ENCODE results near the gene KCTD14. TPM values are rescaled to one million over a fixed set of nuclear protein-coding genes. Genes with fewer than 3 reads are reported as not detected.

The KCTD14 gene
- total RNA-seq, 1 donor from 2014 or later, result 1.0 TPM

DNA sequence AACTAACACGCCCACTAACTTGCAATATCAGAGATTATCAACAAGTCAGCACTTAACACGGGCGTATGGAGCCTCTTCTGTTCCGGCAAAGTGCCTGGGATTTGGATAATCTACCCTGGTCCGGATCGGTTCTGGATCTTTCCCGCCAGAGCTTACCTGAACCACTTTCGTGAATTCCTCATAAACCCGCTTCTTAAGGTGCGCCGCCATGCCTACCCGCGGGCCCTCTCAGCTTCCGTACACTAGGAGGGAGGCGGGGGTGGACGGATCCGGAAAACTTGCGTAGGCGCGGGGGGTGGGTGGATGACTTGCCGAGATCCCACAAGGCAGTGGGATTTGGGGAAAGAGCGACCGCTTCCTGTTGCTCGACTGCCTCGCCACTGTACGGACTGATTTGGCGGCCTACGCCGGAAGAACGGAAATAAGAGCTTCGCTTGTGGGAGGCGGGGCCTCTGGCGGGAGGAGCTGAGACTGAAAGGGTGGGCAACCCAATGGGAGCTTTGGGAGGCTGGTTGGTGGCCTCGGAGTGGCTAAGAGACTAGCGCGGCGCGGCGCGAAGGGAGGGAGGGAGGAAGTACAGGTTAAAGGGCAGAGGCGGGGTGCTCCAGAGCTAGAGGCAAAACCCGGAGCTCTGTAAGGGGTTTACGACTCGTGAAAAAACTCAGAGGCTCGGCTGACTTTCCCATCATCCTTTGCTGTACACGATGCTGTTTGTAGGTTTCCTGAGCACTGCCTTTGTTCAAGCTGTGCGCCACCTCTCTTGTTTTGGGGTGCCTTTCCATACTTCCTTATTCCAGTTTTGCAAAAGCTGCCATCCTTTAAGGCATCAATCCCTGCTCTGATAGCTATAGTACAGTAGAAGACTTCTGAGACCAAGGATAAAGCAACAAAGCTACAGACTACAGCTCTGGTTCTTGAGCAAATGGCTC lies 28.4 kb downstream of the KCTD14 start, which contains the start of gene INTS4:
Gene INTS4 (minus strand): TSS at position 235 of the 929 bp plus-strand sequence. CDS start 25 bp downstream, at position 210.
- Histone ChIP-seq H3K4me3 (ENCODE audit: insufficient read depth, low read depth, low read length) (peak within 1 kb of the TSS; percentile 99), H4K20me1 (ENCODE audit: insufficient read depth, low read length) (no peaks in the 10 kb centered on the region), H3K9me3 (ENCODE audit: insufficient read depth, low read depth, low read length) (no peaks in the 10 kb centered on the region), H3K79me2 (ENCODE audit: insufficient read depth, low read length) (peaks cover 28% of the 10 kb centered on the region), H3K9ac (ENCODE audit: low read length) (peak within 1 kb of the TSS; percentile 90), H3K27me3 (ENCODE audit: insufficient read depth, low read length) (no peaks in the 10 kb centered on the region), H3K36me3 (ENCODE audit: insufficient read depth, low read length) (peaks cover 11% of the 10 kb centered on the region), H3K4me2 (ENCODE audit: low read length) (peak within 1 kb of the TSS; percentile 89), H3K4me1 (ENCODE audit: insufficient read depth, low read length) (peaks cover 8% of the 10 kb centered on the region), H3K27ac (ENCODE audit: low read depth, low read length) (peak within 1 kb of the TSS; percentile 61), H2AFZ (ENCODE audit: low read depth, low read length) (peak within 1 kb of the TSS; percentile 79)
- no peaks in the 10 kb centered on the region for H3K27me3 Mint-ChIP-seq (ENCODE audit: low read depth, unreplicated experiment)
- no peaks in the 10 kb centered on the region for H3K9me3 Mint-ChIP-seq (ENCODE audit: unreplicated experiment)
- H3K4me3 Mint-ChIP-seq (ENCODE audit: unreplicated experiment), result peak within 1 kb of the TSS; percentile 99
- peaks cover 9% of the 10 kb centered on the region for H3K4me1 Mint-ChIP-seq (ENCODE audit: low read depth, unreplicated experiment)
- H3K36me3 Mint-ChIP-seq (ENCODE audit: low read depth, unreplicated experiment), result no peaks in the 10 kb centered on the region
- TF ChIP-seq EZH2 (IDR thresholded peaks at IDR 0.05; ENCODE audit: insufficient read depth, low read length), result no peak
- TF ChIP-seq, protein P1, sequence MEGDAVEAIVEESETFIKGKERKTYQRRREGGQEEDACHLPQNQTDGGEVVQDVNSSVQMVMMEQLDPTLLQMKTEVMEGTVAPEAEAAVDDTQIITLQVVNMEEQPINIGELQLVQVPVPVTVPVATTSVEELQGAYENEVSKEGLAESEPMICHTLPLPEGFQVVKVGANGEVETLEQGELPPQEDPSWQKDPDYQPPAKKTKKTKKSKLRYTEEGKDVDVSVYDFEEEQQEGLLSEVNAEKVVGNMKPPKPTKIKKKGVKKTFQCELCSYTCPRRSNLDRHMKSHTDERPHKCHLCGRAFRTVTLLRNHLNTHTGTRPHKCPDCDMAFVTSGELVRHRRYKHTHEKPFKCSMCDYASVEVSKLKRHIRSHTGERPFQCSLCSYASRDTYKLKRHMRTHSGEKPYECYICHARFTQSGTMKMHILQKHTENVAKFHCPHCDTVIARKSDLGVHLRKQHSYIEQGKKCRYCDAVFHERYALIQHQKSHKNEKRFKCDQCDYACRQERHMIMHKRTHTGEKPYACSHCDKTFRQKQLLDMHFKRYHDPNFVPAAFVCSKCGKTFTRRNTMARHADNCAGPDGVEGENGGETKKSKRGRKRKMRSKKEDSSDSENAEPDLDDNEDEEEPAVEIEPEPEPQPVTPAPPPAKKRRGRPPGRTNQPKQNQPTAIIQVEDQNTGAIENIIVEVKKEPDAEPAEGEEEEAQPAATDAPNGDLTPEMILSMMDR (IDR thresholded peaks at IDR 0.05; ENCODE audit: insufficient read depth, low read depth, low read length), result no peak
- DNase-seq (ENCODE audit: low read depth), result peak; percentile 99
- FAIRE-seq, result no peak
- H3K27ac Mint-ChIP-seq (ENCODE audit: unreplicated experiment), result peak within 1 kb of the TSS; percentile 93

- FAIRE-seq, result no peak
- Histone ChIP-seq H3K4me2 (ENCODE audit: low read length) (peak overlapping the region; percentile 89), H3K79me2 (ENCODE audit: insufficient read depth, low read length) (peaks cover 28% of the 10 kb centered on the region), H4K20me1 (ENCODE audit: insufficient read depth, low read length) (no peaks in the 10 kb centered on the region), H3K9me3 (ENCODE audit: insufficient read depth, low read depth, low read length) (no peaks in the 10 kb centered on the region), H3K9ac (ENCODE audit: low read length) (peak overlapping the region; percentile 90), H2AFZ (ENCODE audit: low read depth, low read length) (peak overlapping the region; percentile 76), H3K4me3 (ENCODE audit: insufficient read depth, low read depth, low read length) (peak overlapping the region; percentile 99), H3K36me3 (ENCODE audit: insufficient read depth, low read length) (peaks cover 16% of the 10 kb centered on the region), H3K27ac (ENCODE audit: low read depth, low read length) (peak overlapping the region; percentile 61), H3K27me3 (ENCODE audit: insufficient read depth, low read length) (no peaks in the 10 kb centered on the region), H3K4me1 (ENCODE audit: insufficient read depth, low read length) (peaks cover 8% of the 10 kb centered on the region)
- H3K4me1 Mint-ChIP-seq (ENCODE audit: low read depth, unreplicated experiment), result peaks cover 9% of the 10 kb centered on the region
- no peak for DNase-seq (ENCODE audit: low read depth)
- H3K27me3 Mint-ChIP-seq (ENCODE audit: low read depth, unreplicated experiment), result no peaks in the 10 kb centered on the region
- H3K27ac Mint-ChIP-seq (ENCODE audit: unreplicated experiment), result peak overlapping the region; percentile 93
- H3K4me3 Mint-ChIP-seq (ENCODE audit: unreplicated experiment), result peak overlapping the region; percentile 99
- H3K9me3 Mint-ChIP-seq (ENCODE audit: unreplicated experiment), result no peaks in the 10 kb centered on the region
- H3K36me3 Mint-ChIP-seq (ENCODE audit: low read depth, unreplicated experiment), result no peaks in the 10 kb centered on the region
- no peak for TF ChIP-seq EZH2 (IDR thresholded peaks at IDR 0.05; ENCODE audit: insufficient read depth, low read length)
- TF ChIP-seq, protein P1 (IDR thresholded peaks at IDR 0.05; ENCODE audit: insufficient read depth, low read depth, low read length), result no peak
These were observed 29.2 kb downstream of the KCTD14 start for GRCh38 chr11:77993902-77994301.
